Astrocyte (in vitro differentiated cells and primary cell): ENCODE results near the gene NPLOC4.

Source experiments
- EZH2 ChIP-seq: IDR thresholded peaks from 2 replicates; pipeline ENCODE4 v1.6.1; 2012; ENCODE audit warnings: mild to moderate bottlenecking, low read length, inconsistent platforms; ENCODE audit not compliant: insufficient read depth
- TF ChIP-seq, protein P1 (sequence below): IDR thresholded peaks from 2 replicates; pipeline ENCODE4 v1.5.1; 2011; ENCODE audit warnings: low read depth, mild to moderate bottlenecking, inconsistent platforms, low read length, moderate library complexity; ENCODE audit not compliant: insufficient read depth

DNA sequence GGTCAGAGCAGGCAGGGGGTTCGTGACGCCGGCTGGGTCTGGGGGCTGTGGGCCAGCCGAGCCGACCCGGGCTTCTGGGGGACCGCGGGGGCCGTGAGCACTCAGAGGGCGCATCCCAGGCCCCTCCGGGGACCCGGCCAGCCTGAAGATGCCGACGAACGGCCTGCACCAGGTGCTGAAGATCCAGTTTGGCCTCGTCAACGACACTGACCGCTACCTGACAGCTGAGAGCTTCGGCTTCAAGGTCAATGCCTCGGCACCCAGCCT is 108.6 kb downstream of the NPLOC4 start:
- TF ChIP-seq, protein P1, sequence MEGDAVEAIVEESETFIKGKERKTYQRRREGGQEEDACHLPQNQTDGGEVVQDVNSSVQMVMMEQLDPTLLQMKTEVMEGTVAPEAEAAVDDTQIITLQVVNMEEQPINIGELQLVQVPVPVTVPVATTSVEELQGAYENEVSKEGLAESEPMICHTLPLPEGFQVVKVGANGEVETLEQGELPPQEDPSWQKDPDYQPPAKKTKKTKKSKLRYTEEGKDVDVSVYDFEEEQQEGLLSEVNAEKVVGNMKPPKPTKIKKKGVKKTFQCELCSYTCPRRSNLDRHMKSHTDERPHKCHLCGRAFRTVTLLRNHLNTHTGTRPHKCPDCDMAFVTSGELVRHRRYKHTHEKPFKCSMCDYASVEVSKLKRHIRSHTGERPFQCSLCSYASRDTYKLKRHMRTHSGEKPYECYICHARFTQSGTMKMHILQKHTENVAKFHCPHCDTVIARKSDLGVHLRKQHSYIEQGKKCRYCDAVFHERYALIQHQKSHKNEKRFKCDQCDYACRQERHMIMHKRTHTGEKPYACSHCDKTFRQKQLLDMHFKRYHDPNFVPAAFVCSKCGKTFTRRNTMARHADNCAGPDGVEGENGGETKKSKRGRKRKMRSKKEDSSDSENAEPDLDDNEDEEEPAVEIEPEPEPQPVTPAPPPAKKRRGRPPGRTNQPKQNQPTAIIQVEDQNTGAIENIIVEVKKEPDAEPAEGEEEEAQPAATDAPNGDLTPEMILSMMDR: no peak
- no peak for TF ChIP-seq EZH2
